ENCODE measurements around the gene XPNPEP3.
"Not testable (repeated sequence)": the region's sequence is repeated elsewhere in the genome, so short reads cannot be mapped to it uniquely, and the experiment has no call there.

XPNPEP3 gene

GRCh38 chr22:40856513-40857308 is at the start of gene XPNPEP3, which contains the start of gene ST13:
TSS of gene XPNPEP3 (plus strand) at chr22:40857148. CDS start at chr22:40857182, 34 bp downstream.
TSS of gene ST13 (minus strand) at chr22:40856639. CDS start at chr22:40856540, 99 bp downstream.
- Mint-ChIP-seq H3K9me3 (no peaks in the 10 kb centered on the region), H3K27me3 (no peaks in the 10 kb centered on the region), H3K27ac (peak within 1 kb of the TSS; percentile 97), H3K36me3 (peaks cover 12% of the 10 kb centered on the region), H3K4me1 (peaks cover 52% of the 10 kb centered on the region), H3K4me3 (peak within 1 kb of the TSS; percentile 94)
- peak; percentile 98 for ATAC-seq

- Mint-ChIP-seq H3K27me3 (no peaks in the 10 kb centered on the region), H3K27ac (no peak overlapping the region)
Measured at GRCh38 chr22:40808018-40808841, 48.7 kb upstream of the XPNPEP3 start.

GRCh38 chr22:40813912-40814315 is 43.0 kb upstream of the XPNPEP3 start:
- H3K9me3 Mint-ChIP-seq = no peaks in the 10 kb centered on the region
- peaks cover 30% of the 10 kb centered on the region for H3K36me3 Mint-ChIP-seq
- no peaks in the 10 kb centered on the region for H3K27me3 Mint-ChIP-seq
- ATAC-seq = no peak
- peaks cover 48% of the 10 kb centered on the region for H3K4me1 Mint-ChIP-seq
- no peak overlapping the region for H3K4me3 Mint-ChIP-seq
- H3K27ac Mint-ChIP-seq = no peak overlapping the region

More at GRCh38 chr22:40808018-40808841, 48.7 kb upstream of the XPNPEP3 start:
- Mint-ChIP-seq H3K9me3 (no peaks in the 10 kb centered on the region), H3K36me3 (peaks cover 19% of the 10 kb centered on the region), H3K4me1 (peaks cover 44% of the 10 kb centered on the region), H3K4me3 (no peak overlapping the region)
- ATAC-seq = no peak

GRCh38 chr22:40817737-40818136 is 39.2 kb upstream of the XPNPEP3 start:
- peak; percentile 6 for ATAC-seq

GRCh38 chr22:40818192-40818746 is 38.7 kb upstream of the XPNPEP3 start:
- H3K36me3 Mint-ChIP-seq = peaks cover 23% of the 10 kb centered on the region
- no peak for ATAC-seq
- H3K27ac Mint-ChIP-seq = peak overlapping the region; percentile 79
- H3K27me3 Mint-ChIP-seq = no peaks in the 10 kb centered on the region
- H3K4me3 Mint-ChIP-seq = peak overlapping the region; percentile 96
- H3K9me3 Mint-ChIP-seq = no peaks in the 10 kb centered on the region
- H3K4me1 Mint-ChIP-seq = peaks cover 33% of the 10 kb centered on the region

More at GRCh38 chr22:40817737-40818136, 39.2 kb upstream of the XPNPEP3 start:
- peak overlapping the region; percentile 79 for H3K27ac Mint-ChIP-seq
- peaks cover 23% of the 10 kb centered on the region for H3K36me3 Mint-ChIP-seq
- H3K27me3 Mint-ChIP-seq = no peaks in the 10 kb centered on the region
- H3K4me1 Mint-ChIP-seq = peaks cover 37% of the 10 kb centered on the region
- no peaks in the 10 kb centered on the region for H3K9me3 Mint-ChIP-seq
- peak overlapping the region; percentile 96 for H3K4me3 Mint-ChIP-seq

GRCh38 chr22:40818747-40819598 is 38.0 kb upstream of the XPNPEP3 start, which contains the start of gene SLC25A17:
TSS of gene SLC25A17 (minus strand) at chr22:40819346. CDS start at chr22:40819248, 98 bp downstream.
- H3K27me3 Mint-ChIP-seq = no peaks in the 10 kb centered on the region
- peak; percentile 97 for ATAC-seq
- peaks cover 32% of the 10 kb centered on the region for H3K4me1 Mint-ChIP-seq
- peak within 1 kb of the TSS; percentile 96 for H3K4me3 Mint-ChIP-seq
- no peaks in the 10 kb centered on the region for H3K9me3 Mint-ChIP-seq
- peaks cover 21% of the 10 kb centered on the region for H3K36me3 Mint-ChIP-seq
- H3K27ac Mint-ChIP-seq = peak within 1 kb of the TSS; percentile 79

GRCh38 chr22:40819599-40820140 is 37.3 kb upstream of the XPNPEP3 start:
- H3K27ac Mint-ChIP-seq = peak overlapping the region; percentile 79
- no peak for ATAC-seq
- H3K9me3 Mint-ChIP-seq = no peaks in the 10 kb centered on the region
- H3K4me3 Mint-ChIP-seq = peak overlapping the region; percentile 96
- peaks cover 32% of the 10 kb centered on the region for H3K4me1 Mint-ChIP-seq
- H3K36me3 Mint-ChIP-seq = peaks cover 15% of the 10 kb centered on the region
- no peaks in the 10 kb centered on the region for H3K27me3 Mint-ChIP-seq

- Mint-ChIP-seq H3K27ac (no peak overlapping the region), H3K36me3 (peaks cover 10% of the 10 kb centered on the region), H3K4me1 (peaks cover 9% of the 10 kb centered on the region), H3K9me3 (no peaks in the 10 kb centered on the region), H3K4me3 (no peak overlapping the region), H3K27me3 (no peaks in the 10 kb centered on the region)
- no peak for ATAC-seq
Measured at GRCh38 chr22:40823426-40823825, 33.5 kb upstream of the XPNPEP3 start.

GRCh38 chr22:40826292-40826691 is 30.7 kb upstream of the XPNPEP3 start:
- peaks cover 29% of the 10 kb centered on the region for H3K36me3 Mint-ChIP-seq
- ATAC-seq, H3K27ac Mint-ChIP-seq, H3K27me3 Mint-ChIP-seq, H3K4me3 Mint-ChIP-seq, H3K4me1 Mint-ChIP-seq, H3K9me3 Mint-ChIP-seq: not testable (repeated sequence)

- Mint-ChIP-seq H3K4me1 (no peaks in the 10 kb centered on the region), H3K4me3 (no peak overlapping the region), H3K9me3 (no peaks in the 10 kb centered on the region), H3K27me3 (no peaks in the 10 kb centered on the region), H3K36me3 (peaks cover 31% of the 10 kb centered on the region), H3K27ac (no peak overlapping the region)
- ATAC-seq = no peak
Measured at GRCh38 chr22:40826984-40827741, 29.8 kb upstream of the XPNPEP3 start.

- Mint-ChIP-seq H3K36me3 (peaks cover 41% of the 10 kb centered on the region), H3K4me1 (no peaks in the 10 kb centered on the region), H3K27ac (no peak overlapping the region), H3K9me3 (no peaks in the 10 kb centered on the region), H3K4me3 (no peak overlapping the region), H3K27me3 (no peaks in the 10 kb centered on the region)
- ATAC-seq = no peak
Measured at GRCh38 chr22:40829131-40829530, 27.8 kb upstream of the XPNPEP3 start.

GRCh38 chr22:40834619-40835018 is 22.3 kb upstream of the XPNPEP3 start:
- Mint-ChIP-seq H3K36me3 (peaks cover 51% of the 10 kb centered on the region), H3K4me1 (no peaks in the 10 kb centered on the region), H3K27me3 (no peaks in the 10 kb centered on the region), H3K27ac (no peak overlapping the region), H3K4me3 (no peak overlapping the region), H3K9me3 (no peaks in the 10 kb centered on the region)
- no peak for ATAC-seq

- H3K27ac Mint-ChIP-seq = no peak overlapping the region
- no peaks in the 10 kb centered on the region for H3K9me3 Mint-ChIP-seq
- no peak overlapping the region for H3K4me3 Mint-ChIP-seq
- peaks cover 58% of the 10 kb centered on the region for H3K36me3 Mint-ChIP-seq
- no peak for ATAC-seq
- H3K27me3 Mint-ChIP-seq = no peaks in the 10 kb centered on the region
- peaks cover 5% of the 10 kb centered on the region for H3K4me1 Mint-ChIP-seq
Measured at GRCh38 chr22:40838486-40838885, 18.5 kb upstream of the XPNPEP3 start.
